RCC 7860 (cell line): ENCODE results near the gene GRK1.

Experiments used
- DNase-seq: peaks from one replicate; pipeline ENCODE4 v3.0.0-alpha.2; 2015; ENCODE audit warnings: low spot score
- FAIRE-seq: peaks from 2 replicates; lab custom pipeline; 2012; peaks lifted over from hg19 to GRCh38; lab: Jason Lieb, UNC

GRK1 gene

GRCh38 chr13:113631341-113632095, 35.5 kb upstream of the GRK1 start:
- no peak for FAIRE-seq
- DNase-seq = no peak

- FAIRE-seq (no peak), DNase-seq (no peak)
These were observed 34.1 kb upstream of the GRK1 start for GRCh38 chr13:113632706-113633484.

GRCh38 chr13:113633485-113633873, 33.5 kb upstream of the GRK1 start:
- DNase-seq (no peak), FAIRE-seq (no peak)

DNA sequence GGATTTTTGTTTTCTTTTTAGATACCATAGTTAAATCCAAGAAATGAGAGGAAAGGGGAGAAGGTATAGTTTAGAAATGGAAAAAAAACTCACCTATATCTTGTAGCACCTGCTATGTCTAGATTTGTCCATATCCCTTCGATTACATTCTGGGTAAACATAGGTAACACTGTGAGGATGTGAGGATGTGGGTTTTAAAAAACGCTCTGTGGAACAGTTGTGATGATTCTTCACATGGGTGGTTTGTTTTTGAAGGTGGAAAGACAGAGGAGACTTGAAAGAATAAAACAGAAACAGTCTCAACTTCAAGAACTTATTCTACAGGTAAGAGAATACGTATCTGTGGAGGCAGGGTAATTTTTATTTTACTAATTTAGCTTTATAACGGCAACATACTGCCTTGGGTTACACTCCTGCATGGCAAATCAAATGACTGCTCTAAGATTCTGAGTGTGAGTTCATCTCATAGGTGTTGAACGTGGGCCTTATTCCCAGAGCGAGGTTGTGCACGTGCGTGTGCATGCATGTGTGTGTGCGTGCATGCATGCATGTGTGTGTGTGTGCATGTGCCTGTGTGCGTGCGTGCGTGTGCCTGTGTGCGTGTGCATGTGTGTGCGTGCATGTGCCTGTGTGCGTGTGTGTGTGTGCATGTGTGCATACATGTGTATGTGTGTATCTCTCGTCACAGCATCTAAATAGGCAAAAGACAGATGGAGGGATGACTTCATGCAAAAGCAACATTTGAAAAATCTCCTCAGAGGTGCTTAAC, 32.6 kb upstream of the GRK1 start:
- no peak for FAIRE-seq
- no peak for DNase-seq

DNA sequence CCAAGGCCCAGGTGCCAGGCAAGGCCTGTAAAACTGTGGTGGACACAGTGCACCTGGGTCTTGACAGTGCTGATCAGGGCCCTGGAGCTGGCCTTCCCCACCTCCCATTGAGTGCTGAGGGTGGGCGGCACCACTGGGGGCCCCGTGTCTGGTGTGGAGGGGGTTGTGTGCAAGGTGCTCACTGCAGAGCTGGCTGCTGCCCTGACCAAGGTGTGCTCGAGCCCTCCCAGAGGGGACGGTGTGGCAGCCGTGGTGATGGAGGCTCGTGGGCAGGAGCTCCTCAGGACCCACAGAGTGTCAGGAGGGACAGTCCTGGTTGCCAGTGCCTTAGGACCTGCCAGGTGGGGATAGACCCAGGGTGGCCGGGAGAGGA, 32.0 kb upstream of the GRK1 start:
- DNase-seq = no peak

DNA sequence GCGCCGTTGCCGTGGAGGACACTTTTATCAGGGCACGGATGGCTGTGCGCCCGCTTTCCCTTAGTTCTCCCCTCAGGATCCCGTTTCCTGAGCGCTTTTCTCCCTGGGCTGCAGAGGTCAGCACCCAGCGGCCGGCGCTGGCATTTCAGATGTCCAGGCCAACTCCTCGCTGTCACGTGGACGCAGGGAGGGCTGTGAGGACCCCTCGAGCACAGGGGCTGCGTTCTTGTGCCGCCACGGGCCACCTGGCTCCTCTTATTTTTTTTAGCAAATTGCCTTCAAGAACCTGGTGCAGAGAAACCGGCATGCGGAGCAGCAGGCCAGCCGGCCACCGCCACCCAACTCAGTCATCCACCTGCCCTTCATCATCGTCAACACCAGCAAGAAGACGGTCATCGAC, 31.3 kb upstream of the GRK1 start:
- no peak for DNase-seq
- no peak for FAIRE-seq

More for the DNA sequence above, 32.0 kb upstream of the GRK1 start:
- FAIRE-seq = no peak

- no peak for DNase-seq
- no peak for FAIRE-seq
These were observed 30.6 kb upstream of the GRK1 start for GRCh38 chr13:113636266-113636963.

- no peak for DNase-seq
- no peak for FAIRE-seq
These were observed 29.5 kb upstream of the GRK1 start for GRCh38 chr13:113637262-113638160.

DNA sequence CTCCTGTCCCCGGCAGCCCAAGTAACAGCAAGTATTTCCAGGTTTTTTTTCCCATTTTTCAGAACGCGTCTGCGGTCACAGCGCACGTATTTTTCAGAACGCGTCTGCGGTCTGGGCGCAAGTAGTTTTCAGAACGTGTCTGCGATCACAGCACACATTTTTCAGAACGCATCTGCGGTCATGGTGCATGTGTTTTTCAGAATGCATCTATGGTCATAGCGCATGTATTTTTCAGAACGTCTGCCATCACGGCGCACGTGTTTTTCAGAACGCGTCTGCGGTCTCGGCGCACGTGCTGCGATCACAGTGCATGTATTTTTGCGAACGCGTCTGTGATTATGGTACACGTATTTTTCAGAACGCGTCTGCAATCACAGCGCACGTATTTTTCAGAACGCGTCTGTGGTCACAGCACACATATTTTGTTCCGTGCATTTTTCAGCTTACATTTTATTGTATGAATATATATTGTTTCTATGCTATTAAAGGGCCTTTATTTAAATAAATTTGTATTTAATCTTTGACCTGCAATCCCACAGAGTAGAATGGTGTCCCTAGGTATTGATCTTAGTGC, 28.8 kb upstream of the GRK1 start:
- FAIRE-seq = no peak
- no peak for DNase-seq

GRCh38 chr13:113638806-113639205, 28.2 kb upstream of the GRK1 start:
- FAIRE-seq (no peak), DNase-seq (no peak)

- DNase-seq (no peak), FAIRE-seq (no peak)
These were observed 27.3 kb upstream of the GRK1 start for GRCh38 chr13:113639616-113640262.

DNA sequence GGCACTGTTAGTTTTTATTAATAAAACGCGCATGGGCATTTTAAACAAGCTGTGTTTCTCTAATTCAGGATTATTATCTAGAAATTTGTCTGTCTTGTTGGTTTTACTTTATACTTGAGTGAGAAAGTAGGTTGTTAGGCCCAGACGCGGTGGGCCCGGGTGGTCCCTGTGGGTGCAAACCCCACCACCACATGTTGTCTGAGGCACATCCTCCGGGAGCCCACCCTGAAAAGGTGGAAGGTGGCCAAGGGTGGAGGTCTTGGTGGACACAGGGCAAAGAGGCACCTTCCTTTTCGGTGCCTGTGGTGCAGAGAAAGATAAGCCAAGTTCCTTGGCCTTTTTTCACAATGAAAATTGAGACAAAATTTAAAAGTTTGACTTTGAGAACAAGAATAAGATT, 25.6 kb upstream of the GRK1 start:
- FAIRE-seq (no peak), DNase-seq (no peak)

DNA sequence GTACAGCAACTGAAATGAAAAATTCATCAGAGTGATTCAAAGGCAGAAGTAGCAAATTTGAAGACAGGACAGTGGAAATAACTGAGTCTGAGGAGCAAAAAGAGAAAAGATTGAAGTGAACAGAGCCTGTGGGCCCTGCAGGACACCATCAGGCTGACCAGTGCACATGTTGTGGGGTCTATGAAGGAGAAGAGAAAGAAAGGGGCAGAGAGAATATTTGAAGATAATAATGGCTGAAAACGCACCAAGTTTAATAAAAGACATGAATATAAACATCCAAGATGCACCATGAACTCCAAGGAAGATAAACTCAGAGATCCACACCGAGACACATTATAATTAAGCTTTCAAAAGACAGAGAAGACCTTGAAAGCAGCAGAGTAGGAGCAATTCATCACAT, 24.5 kb upstream of the GRK1 start:
- no peak for DNase-seq
- no peak for FAIRE-seq

DNA sequence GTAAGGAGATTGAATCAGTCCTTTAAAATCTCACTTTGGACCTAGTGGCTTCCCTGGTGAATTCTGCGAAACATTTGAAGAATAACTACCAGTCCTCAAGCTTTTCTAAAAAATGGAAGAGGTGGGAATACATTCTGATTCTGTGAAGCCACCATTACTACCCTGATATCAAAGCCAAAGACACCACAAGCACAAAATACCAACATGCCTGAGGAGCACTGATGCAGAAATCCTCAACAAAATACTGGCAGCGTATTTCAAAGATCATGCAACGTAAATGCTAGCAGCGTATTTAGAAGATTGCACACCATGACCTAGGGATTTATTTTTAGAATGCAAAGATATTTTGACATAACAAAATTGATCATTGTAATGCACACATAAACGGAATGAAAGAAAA, 23.4 kb upstream of the GRK1 start:
- FAIRE-seq (peak; percentile 78), DNase-seq (peak; percentile 59)

- no peak for DNase-seq
- FAIRE-seq = no peak
These were observed 22.2 kb upstream of the GRK1 start for GRCh38 chr13:113644800-113645199.

DNA sequence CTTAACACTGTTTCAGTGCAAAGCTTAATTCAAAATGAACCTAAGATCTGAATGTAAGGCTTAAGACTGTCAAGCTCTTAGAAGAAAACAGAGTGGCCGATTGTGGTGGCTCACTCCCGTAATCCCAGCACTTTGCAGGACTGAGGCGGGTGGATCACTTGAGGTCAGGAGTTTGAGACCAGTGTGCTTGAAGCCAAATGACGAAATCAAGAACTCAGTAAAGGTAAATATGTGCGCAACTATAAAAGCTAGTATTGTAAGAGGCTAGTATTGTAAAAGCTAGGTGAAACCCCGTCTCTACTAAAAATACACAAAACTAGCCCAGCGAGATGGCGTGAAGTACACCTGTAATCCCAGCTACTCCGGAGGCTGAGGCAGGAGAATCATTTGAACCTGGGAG, 21.7 kb upstream of the GRK1 start:
- DNase-seq (no peak), FAIRE-seq (no peak)

DNA sequence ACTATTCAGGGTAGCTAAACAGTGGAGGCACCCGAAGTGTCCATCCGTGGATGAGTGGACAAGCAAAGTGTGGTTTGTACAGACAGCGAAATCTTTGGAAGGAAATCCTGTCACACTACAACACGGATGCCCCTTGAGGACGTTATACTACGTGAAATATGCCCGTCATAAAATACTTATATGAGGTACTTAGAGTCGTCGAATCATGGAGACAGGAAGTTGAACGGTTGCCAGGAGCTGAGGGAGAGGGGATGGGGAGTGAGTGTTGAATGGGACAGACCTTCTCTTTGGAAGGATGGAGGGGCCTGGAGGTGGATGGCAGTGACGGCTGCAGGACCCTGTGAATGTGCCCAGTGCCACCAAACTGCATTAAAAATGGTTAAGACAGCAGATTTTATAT, 20.6 kb upstream of the GRK1 start:
- FAIRE-seq (no peak), DNase-seq (no peak)

- FAIRE-seq (no peak), DNase-seq (no peak)
These were observed 20.1 kb upstream of the GRK1 start for GRCh38 chr13:113646921-113647340.
